Measurements from ENCODE around the gene MINDY4. TPM values are rescaled to one million over a fixed set of nuclear protein-coding genes. Genes with fewer than 3 reads are reported as not detected.
A peak's percentile ranks its signal among the peaks of the same experiment; 100 is the strongest.

The MINDY4 gene
- total RNA-seq, 1 donor from 2014 or later: 6.3 TPM

DNA sequence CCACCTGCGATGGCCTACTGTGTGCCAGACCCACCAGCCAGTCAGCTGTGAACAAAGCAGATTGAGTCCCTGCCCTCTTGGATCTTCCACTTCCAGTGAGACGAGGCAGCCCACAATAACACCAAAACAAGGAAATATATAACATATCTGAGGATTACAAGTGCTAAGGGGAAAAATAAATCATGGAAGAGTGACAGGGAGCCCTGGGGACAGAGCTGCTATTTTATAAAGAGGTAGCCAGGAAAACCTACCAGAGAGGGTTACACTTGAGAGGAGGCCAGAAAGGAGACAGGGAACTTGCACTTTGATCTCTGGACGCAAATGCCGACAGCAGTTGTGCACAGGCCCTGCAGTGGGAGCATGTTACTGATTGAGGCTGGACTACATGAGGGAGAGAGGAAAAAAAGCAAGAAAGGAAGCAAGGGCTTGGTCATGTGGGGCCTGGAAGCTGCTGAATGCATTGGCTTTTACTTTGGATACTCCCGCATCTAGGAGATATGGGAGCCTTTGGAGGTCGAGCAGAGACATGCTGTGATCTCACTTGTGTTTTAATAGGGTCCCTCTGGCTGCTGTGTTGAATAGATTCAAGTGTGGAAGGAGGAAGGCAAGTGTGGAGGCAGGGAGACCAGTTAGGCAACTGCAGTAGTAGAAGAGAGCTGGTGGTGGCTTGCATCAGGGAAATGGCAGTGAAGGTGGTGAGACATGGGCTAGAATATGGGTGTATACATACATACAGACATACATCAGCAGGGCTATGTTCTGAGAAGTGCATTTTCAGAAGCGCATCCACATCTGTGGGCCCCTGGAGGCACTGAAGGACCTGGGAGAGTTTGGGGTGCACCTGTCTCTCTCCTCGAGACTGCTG is 26.2 kb downstream of the MINDY4 start:
- Mint-ChIP-seq H3K4me3 (ENCODE audit: unreplicated experiment) (no peak overlapping the region), H3K27me3 (ENCODE audit: low read depth) (no peaks in the 10 kb centered on the region), H3K9me3 (ENCODE audit: low read depth) (no peaks in the 10 kb centered on the region), H3K4me1 (ENCODE audit: low read depth) (peaks cover 45% of the 10 kb centered on the region), H3K27ac (ENCODE audit: unreplicated experiment) (peak overlapping the region; percentile 3), H3K36me3 (ENCODE audit: low read depth) (peaks cover 2% of the 10 kb centered on the region)
- TF ChIP-seq, protein P1, sequence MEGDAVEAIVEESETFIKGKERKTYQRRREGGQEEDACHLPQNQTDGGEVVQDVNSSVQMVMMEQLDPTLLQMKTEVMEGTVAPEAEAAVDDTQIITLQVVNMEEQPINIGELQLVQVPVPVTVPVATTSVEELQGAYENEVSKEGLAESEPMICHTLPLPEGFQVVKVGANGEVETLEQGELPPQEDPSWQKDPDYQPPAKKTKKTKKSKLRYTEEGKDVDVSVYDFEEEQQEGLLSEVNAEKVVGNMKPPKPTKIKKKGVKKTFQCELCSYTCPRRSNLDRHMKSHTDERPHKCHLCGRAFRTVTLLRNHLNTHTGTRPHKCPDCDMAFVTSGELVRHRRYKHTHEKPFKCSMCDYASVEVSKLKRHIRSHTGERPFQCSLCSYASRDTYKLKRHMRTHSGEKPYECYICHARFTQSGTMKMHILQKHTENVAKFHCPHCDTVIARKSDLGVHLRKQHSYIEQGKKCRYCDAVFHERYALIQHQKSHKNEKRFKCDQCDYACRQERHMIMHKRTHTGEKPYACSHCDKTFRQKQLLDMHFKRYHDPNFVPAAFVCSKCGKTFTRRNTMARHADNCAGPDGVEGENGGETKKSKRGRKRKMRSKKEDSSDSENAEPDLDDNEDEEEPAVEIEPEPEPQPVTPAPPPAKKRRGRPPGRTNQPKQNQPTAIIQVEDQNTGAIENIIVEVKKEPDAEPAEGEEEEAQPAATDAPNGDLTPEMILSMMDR (IDR thresholded peaks at IDR 0.05): no peak
- no peak for DNase-seq (ENCODE audit: low spot score)

DNA sequence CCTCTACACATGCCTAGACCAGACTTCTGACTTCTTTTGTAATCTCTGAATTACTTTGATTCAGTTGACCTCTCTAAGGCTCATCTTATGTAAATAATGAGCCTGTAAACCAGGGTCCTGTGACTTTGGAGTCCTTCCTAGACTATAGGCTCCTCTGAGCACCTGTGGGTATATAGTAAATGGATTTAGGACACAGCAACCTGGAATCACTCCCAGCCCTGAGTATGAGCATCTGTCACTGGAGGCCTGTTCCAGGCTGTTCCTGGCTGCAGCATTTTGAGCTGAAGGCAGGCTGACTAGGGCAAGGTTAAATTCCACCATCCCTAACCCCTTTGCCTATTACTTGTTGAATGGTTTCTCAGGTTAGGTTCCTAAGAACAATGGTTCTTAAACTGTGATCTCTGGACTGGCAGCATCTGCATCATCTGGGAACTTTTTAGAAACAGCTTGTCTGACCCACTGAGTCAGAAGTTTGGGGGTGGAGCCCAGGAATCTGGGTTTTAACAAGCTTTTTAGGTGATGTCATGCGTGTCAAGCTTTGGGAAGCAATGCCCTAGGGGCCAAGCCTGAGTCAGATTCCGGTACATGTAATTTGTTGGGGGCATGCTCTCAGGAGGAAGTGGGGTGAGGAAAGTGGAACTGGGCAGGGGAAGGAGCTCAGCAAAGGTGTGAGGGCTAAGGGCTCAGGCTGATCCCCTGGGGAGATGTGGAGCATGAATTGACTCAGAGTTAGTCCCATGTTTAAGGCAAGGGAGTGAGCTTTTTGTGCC is 28.2 kb downstream of the MINDY4 start:
- Mint-ChIP-seq H3K4me1 (ENCODE audit: low read depth) (peaks cover 59% of the 10 kb centered on the region), H3K27ac (ENCODE audit: unreplicated experiment) (peak overlapping the region; percentile 58), H3K9me3 (ENCODE audit: low read depth) (peaks cover 6% of the 10 kb centered on the region), H3K36me3 (ENCODE audit: low read depth) (peaks cover 5% of the 10 kb centered on the region), H3K27me3 (ENCODE audit: low read depth) (no peaks in the 10 kb centered on the region), H3K4me3 (ENCODE audit: unreplicated experiment) (no peak overlapping the region)
- TF ChIP-seq, protein P1 (IDR thresholded peaks at IDR 0.05): no peak
- no peak for DNase-seq (ENCODE audit: low spot score)

DNA sequence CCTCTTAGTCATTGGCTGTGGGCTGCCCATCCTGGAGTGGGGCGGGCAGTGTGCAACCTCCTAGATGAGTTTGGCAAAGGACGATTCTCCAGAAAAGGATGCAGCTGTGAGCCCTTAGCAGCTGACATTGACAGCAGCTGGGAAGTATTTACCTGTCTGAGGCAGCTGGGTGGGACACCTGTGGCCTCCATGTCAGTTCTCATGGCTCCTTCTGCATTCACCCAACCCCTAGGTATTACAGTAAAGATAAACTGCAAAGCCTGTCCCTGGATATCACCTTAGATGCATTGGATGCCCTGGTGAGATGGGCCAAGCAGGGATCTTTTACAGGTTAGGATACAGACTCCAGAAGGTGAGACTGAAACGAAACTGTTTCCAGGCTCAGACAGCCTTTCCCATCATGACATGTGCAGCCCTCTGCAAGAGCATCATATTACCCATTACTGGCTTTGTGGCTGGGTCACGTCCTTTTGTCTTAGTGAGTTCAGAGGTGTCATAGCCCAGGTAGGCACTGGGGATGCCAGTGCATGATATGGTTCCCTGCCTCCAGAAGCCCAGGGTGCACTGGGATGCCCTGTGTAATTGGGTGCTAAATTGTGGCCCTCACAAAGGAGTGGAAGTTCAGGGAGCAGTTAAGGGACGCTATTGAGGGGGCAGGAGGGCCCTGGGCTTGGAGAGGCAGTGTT is 28.9 kb downstream of the MINDY4 start:
- Mint-ChIP-seq H3K9me3 (ENCODE audit: low read depth) (peaks cover 6% of the 10 kb centered on the region), H3K27ac (ENCODE audit: unreplicated experiment) (peak overlapping the region; percentile 58), H3K36me3 (ENCODE audit: low read depth) (peaks cover 5% of the 10 kb centered on the region), H3K27me3 (ENCODE audit: low read depth) (no peaks in the 10 kb centered on the region), H3K4me3 (ENCODE audit: unreplicated experiment) (no peak overlapping the region), H3K4me1 (ENCODE audit: low read depth) (peaks cover 66% of the 10 kb centered on the region)
- TF ChIP-seq, protein P1 (IDR thresholded peaks at IDR 0.05): no peak
- no peak for DNase-seq (ENCODE audit: low spot score)

DNA sequence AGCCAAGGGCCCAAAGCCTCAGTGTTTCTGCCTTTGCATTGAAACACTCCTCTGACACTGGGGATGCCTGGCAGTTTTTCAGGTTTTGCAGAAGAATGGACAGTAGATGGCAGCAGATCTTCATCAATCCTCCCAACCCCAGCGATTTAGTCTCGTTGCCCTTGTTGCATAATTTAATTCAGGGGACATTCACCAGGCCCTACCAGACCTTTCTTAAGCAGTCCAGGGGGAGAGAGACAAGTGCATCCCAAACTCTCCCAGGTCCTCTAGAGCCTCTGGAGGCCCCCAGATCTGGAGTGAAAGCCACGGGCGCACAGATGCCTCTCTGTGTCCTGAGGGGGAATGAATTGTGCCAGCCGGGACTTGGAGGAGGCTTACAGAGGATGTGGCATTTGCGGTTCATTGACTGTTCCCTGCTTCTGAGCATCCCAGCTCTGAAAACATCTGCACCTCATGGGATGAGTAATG is 29.6 kb downstream of the MINDY4 start:
- H3K9me3 Mint-ChIP-seq (ENCODE audit: low read depth): peaks cover 6% of the 10 kb centered on the region
- peaks cover 5% of the 10 kb centered on the region for H3K36me3 Mint-ChIP-seq (ENCODE audit: low read depth)
- no peaks in the 10 kb centered on the region for H3K27me3 Mint-ChIP-seq (ENCODE audit: low read depth)
- peaks cover 64% of the 10 kb centered on the region for H3K4me1 Mint-ChIP-seq (ENCODE audit: low read depth)
- TF ChIP-seq, protein P1 (IDR thresholded peaks at IDR 0.05): peak; percentile 93
- H3K27ac Mint-ChIP-seq (ENCODE audit: unreplicated experiment): peak overlapping the region; percentile 50
- DNase-seq (ENCODE audit: low spot score): no peak
- H3K4me3 Mint-ChIP-seq (ENCODE audit: unreplicated experiment): no peak overlapping the region

DNA sequence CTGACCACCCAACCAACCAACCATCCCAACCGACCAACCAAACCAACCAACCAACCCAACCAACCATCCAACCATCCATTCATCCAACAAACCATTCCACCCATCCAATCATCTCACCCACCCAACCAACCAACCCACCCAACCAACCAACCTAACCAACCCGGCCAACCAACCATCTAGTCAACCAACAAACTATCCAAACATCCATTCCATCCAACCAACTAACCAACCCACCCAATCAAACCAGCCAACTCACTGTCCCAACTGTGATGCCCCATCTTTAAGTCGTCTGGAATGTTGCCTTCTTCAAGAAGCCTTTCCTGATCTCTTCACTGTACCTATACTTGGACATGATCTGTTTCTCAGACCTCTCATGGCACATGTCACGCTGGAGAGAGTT is 31.6 kb downstream of the MINDY4 start:
- peaks cover 45% of the 10 kb centered on the region for H3K4me1 Mint-ChIP-seq (ENCODE audit: low read depth)
- TF ChIP-seq, protein P1 (IDR thresholded peaks at IDR 0.05): no peak
- H3K9me3 Mint-ChIP-seq (ENCODE audit: low read depth): peaks cover 6% of the 10 kb centered on the region
- H3K4me3 Mint-ChIP-seq (ENCODE audit: unreplicated experiment): no peak overlapping the region
- H3K36me3 Mint-ChIP-seq (ENCODE audit: low read depth): peaks cover 10% of the 10 kb centered on the region
- DNase-seq (ENCODE audit: low spot score): no peak
- H3K27ac Mint-ChIP-seq (ENCODE audit: unreplicated experiment): no peak overlapping the region
- H3K27me3 Mint-ChIP-seq (ENCODE audit: low read depth): peaks cover 3% of the 10 kb centered on the region

Measured in chondrocyte (in vitro differentiated cells).